NCI-H1092 treated with DMSO at 0.1 percent for 48 hours (cell line): ENCODE data around the gene CELA3A.
"Not testable (repeated sequence)": the region's sequence is repeated elsewhere in the genome, so short reads cannot be mapped to it uniquely, and the experiment has no call there.

Experiments used
- DNase-seq: peaks from one replicate; lab custom pipeline; 2025; lab: John Stamatoyannopoulos, UW

Gene CELA3A

GRCh38 chr1:22018583-22019559 lies 17.4 kb downstream of the CELA3A start:
- DNase-seq, result peak; percentile 6

GRCh38 chr1:22021061-22021460 lies 19.6 kb downstream of the CELA3A start:
- DNase-seq, result no peak

GRCh38 chr1:22024485-22025367 lies 23.3 kb downstream of the CELA3A start:
- peak; percentile 92 for DNase-seq

GRCh38 chr1:22025368-22026155 lies 24.1 kb downstream of the CELA3A start:
- peak; percentile 92 for DNase-seq

GRCh38 chr1:22026924-22027289 lies 25.4 kb downstream of the CELA3A start:
- DNase-seq, result no peak

- no peak for DNase-seq
Measured at GRCh38 chr1:22030057-22030456, 28.6 kb downstream of the CELA3A start.

GRCh38 chr1:22030473-22030872 lies 29.0 kb downstream of the CELA3A start:
- no peak for DNase-seq

- no peak for DNase-seq
Measured at GRCh38 chr1:22031214-22031962, 29.9 kb downstream of the CELA3A start.

- not testable (repeated sequence) for DNase-seq
Measured at GRCh38 chr1:22034834-22035233, 33.4 kb downstream of the CELA3A start.

GRCh38 chr1:22037520-22037919 lies 36.1 kb downstream of the CELA3A start:
- no peak for DNase-seq

- DNase-seq, result no peak
Measured at GRCh38 chr1:22038036-22038435, 36.6 kb downstream of the CELA3A start.

GRCh38 chr1:22039594-22040285 lies 38.3 kb downstream of the CELA3A start:
- DNase-seq, result peak; percentile 86

GRCh38 chr1:22040286-22040623 lies 38.8 kb downstream of the CELA3A start:
- no peak for DNase-seq

GRCh38 chr1:22041505-22041904 lies 40.0 kb downstream of the CELA3A start:
- no peak for DNase-seq

GRCh38 chr1:22043198-22043769 lies 41.8 kb downstream of the CELA3A start:
- peak; percentile 21 for DNase-seq

- DNase-seq, result peak; percentile 93
Measured at GRCh38 chr1:22044690-22045420, 43.4 kb downstream of the CELA3A start.

GRCh38 chr1:22045604-22046228 lies 44.3 kb downstream of the CELA3A start:
- no peak for DNase-seq

GRCh38 chr1:22048351-22049192 lies 47.1 kb downstream of the CELA3A start:
- DNase-seq, result no peak
